A549 treated with Hydrocortisone at 1 μM for 4 hours (cell line): Measurements from ENCODE around the gene ABCF3. TPM values are rescaled to one million over a fixed set of nuclear protein-coding genes. Genes with fewer than 3 reads are reported as not detected.

Experiments used
- total RNA-seq: library from RNA; stranded (reverse); fragments of 200-300 nt; extraction: Qiagen RNA extraction; gene quantifications from 5 replicates; pipeline ENCODE4 v1.2.3, GENCODE V29; 2022

Gene ABCF3
- total RNA-seq: 29.7 to 35.9 TPM (median 33.4 TPM) in 5 replicates

GRCh38 chr3:184186184-184186901 is at the start of gene ABCF3:
TSS of gene ABCF3 (plus strand) at chr3:184186199. CDS start at chr3:184186208, 9 bp downstream.

GRCh38 chr3:184154885-184155643 is 30.9 kb upstream of the ABCF3 start, which contains the start of gene DVL3:
TSS of gene DVL3 (plus strand) at chr3:184155377. CDS start at chr3:184155636, 259 bp downstream.

GRCh38 chr3:184174646-184175492 is 11.1 kb upstream of the ABCF3 start, which contains the start of gene AP2M1:
TSS of gene AP2M1 (plus strand) at chr3:184174855. CDS start at chr3:184176994, 2,139 bp downstream.

GRCh38 chr3:184229394-184230080 is 43.5 kb downstream of the ABCF3 start, which contains the start of gene VWA5B2:
TSS of gene VWA5B2 (plus strand) at chr3:184229585. CDS start at chr3:184230529, 944 bp downstream.

Other genes starting within 250 kb of the ABCF3 start
- 13.2 to 17.8 TPM (median 15.7 TPM) in 5 replicates for gene ABCC5, start 168.3 kb upstream of the ABCF3 start, total RNA-seq
- not detected in 5 replicates for gene HTR3D, start 154.5 kb upstream of the ABCF3 start, total RNA-seq
- not detected in 5 replicates for gene HTR3C, start 133.2 kb upstream of the ABCF3 start, total RNA-seq
- gene HTR3E, start 89.1 kb upstream of the ABCF3 start, total RNA-seq: not detected in 5 replicates
- 27.1 to 29.4 TPM (median 28.7 TPM) in 5 replicates for gene EIF2B5, start 50.8 kb upstream of the ABCF3 start, total RNA-seq
- 19.5 to 26.2 TPM (median 23.2 TPM) in 5 replicates for gene DVL3, start 30.8 kb upstream of the ABCF3 start, total RNA-seq
- gene AP2M1, start 11.3 kb upstream of the ABCF3 start, total RNA-seq: 291 to 307 TPM (median 298 TPM) in 5 replicates
- 0.25 to 0.60 TPM (median 0.40 TPM) in 5 replicates for gene VWA5B2, start 43.4 kb downstream of the ABCF3 start, total RNA-seq
- gene ALG3, start 62.8 kb downstream of the ABCF3 start, total RNA-seq: 59.2 to 80.4 TPM (median 71.4 TPM) in 5 replicates
- gene EEF1AKMT4, start 63.5 kb downstream of the ABCF3 start, total RNA-seq: 8.8 to 13.1 TPM (median 11.3 TPM) in 5 replicates
- 0.78 to 1.7 TPM (median 1.4 TPM) in 5 replicates for gene CAMK2N2, start 75.4 kb downstream of the ABCF3 start, total RNA-seq
- not detected in 5 replicates for gene ECE2, start 89.8 kb downstream of the ABCF3 start, total RNA-seq
- gene PSMD2, start 113.0 kb downstream of the ABCF3 start, total RNA-seq: 284 to 383 TPM (median 293 TPM) in 5 replicates
- 248 to 307 TPM (median 264 TPM) in 5 replicates for gene EIF4G1, start 128.4 kb downstream of the ABCF3 start, total RNA-seq
- gene FAM131A, start 151.4 kb downstream of the ABCF3 start, total RNA-seq: 9.8 to 12.5 TPM (median 11.2 TPM) in 5 replicates
- gene CLCN2, start 175.4 kb downstream of the ABCF3 start, total RNA-seq: 4.2 to 5.7 TPM (median 5.1 TPM) in 5 replicates
- 65.8 to 77.6 TPM (median 71.5 TPM) in 5 replicates for gene POLR2H, start 175.5 kb downstream of the ABCF3 start, total RNA-seq
- gene THPO, start 192.0 kb downstream of the ABCF3 start, total RNA-seq: 0.11 to 0.12 TPM in 2 of 5 replicates, not detected in the others
- 0.14 to 0.35 TPM (median 0.24 TPM) in 5 replicates for gene CHRD, start 193.9 kb downstream of the ABCF3 start, total RNA-seq